Measurements from ENCODE around the gene ACHE.

ACHE gene

DNA sequence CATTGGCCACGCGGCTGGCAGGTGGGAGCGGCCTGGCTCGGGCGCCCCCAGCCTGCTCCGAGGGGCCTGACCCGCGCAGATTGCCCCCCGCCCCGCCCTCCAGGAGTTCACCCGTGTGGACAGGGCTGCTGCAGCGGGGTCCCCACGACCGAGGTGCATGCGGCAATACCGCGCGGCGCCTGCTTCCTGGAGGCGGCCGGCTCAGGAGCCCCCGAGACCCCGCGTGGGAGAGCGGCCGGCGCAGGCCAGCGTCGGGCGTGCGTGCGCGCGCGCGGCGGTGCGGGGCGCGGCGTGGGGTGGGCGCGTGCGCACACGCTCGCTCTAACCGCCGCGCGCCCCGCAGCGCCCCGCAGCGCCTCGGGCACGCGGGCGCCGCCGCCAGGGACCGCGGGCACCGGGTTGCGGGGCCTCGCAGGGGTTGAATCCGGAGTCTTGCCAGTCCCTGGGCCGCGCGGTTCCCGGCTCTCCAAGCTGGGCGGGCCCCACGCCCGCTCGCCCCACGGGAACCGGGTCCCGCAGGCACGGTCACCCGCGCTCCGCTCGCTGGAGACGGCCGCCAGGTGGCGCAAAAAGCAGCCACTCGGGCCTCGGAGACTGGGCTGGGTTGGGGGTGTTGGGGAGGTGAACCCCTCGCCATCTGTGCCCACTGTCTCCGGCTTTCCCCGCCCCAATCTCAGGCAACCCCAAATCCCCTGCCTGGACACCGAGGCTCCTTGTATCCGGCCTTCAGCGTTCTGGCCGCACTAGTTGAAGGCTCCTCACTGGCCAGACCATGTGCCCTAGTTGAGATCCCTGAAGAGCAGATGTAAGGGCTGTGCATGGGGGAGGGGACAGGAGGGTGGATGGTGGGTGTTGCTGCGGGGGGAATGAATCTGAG, 1.3 kb upstream of the ACHE start:
- DNase-seq: peak in 12 of 14 donors; percentile 20 to 73 (median 44)

DNA sequence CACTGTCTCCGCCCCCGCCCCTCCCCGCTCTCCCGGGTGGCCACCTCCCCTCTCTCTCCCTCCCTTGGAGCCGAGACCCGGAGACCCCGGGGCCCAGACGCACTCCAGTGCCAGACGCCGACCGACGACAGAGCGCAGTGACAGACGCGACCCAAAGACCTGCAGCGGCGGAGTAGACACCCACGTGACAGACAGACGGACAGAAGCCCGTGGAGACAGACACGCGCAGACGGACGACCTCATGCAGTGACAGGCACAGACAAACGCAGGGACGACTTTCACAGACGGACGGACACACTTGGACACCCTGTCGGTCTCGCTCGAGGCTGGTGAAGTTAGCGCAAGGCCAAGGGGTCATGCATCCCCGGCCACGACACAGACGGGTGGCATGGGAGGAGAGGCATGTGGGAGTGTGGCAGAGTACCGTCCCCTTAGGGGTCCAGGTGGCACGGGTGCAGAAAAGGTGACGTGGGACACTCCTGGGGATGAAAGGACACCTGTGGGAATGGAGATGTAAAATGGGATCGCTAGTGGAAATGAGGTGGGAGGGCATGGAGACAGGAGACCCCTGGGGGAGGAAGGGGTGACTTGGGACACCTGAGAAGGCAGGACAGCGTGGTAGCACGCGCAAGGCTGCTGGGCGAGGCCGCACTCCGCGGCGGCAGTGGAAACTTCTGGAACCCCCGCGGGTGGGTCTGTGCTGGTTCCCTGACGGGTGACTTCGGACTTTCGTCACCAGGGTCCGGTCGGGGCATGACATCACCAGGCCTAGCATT, 456 bp upstream of the ACHE start:
- peak in 8 of 14 donors; percentile 26 to 75 (median 46) for DNase-seq

DNA sequence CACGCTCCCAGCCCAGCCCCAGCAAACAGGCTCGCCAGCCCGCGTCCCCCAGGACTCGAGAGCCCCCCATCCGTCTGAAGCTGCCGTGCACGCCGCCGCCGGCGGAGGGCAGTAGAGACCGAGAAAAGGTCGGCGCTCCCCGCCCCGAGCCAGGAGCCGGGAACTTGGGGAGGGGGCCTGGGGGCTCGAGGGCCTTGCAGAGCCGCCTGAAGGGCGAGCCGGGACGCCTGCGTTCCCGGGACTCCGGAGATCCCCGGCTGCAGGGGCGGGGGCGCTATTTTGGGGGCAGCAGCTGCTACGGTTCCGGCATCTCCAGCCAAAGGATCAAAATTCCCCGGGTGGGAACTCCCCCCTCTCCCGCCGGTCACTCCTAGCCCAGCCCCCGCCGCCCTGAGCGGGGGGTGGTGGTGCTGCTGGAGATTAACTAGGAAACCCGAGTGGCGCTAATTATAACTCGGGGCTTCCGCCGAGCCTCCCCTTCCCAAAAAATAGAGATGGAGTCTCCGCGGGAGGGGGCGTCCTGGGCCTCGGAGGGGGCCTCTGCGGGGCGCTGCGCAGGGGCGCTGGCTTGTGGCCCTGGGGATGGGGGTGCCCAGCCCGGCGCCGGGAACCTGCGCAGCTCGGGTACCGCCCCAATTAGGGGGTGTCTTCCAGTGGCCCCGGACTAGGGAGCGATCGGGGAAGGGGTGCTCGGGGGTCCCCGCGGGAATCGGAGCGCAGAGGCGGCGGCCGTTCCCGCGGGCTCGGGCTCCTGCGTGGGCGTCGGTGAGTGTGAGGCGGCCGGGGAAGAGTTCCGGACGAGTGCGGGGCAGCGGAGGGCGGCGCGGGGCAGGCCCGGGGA, 608 bp downstream of the ACHE start:
- DNase-seq: peak in 10 of 14 donors; percentile 13 to 61 (median 30)

DNA sequence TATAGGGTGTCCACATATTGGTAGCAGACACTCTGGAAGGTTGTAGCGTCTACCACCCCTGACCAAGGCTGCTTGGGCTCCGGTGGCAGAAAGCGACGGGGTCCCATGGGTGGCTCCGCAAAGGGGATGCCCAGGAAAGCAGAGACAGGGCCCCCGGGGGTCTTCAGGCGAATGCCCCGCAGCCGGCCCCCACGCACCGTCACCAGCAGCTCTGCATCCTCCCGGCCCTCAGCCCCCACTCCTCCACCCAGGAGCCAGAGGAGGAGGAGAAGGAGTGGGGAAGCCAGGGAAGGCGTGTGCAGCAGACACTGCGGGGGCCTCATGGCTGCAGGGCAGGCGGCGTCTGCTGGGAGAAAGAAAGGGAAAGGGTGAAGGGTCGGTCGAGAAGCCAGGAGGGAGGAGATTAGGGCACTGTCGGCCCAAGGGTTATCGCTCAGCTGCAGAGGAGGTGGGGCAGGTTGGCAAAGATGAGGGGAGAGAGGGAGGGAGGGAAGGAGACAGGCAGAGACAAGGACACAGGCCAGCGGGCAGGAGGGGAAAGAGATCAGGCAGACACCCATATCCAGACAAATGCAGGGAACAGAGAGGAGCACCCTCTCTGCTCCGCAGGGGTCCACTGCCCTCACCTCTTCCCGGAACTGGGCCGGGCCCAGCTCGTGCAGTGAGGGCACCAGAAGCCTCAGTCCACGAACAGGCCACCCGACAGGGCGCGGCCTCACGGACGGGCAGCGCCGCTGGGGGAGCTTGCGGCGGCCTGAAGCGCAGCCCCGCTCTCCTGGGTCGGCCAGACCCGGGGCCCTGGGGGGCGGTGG, 1.6 kb downstream of the ACHE start:
- DNase-seq: peak in 1 of 14 donors; percentile 39

DNA sequence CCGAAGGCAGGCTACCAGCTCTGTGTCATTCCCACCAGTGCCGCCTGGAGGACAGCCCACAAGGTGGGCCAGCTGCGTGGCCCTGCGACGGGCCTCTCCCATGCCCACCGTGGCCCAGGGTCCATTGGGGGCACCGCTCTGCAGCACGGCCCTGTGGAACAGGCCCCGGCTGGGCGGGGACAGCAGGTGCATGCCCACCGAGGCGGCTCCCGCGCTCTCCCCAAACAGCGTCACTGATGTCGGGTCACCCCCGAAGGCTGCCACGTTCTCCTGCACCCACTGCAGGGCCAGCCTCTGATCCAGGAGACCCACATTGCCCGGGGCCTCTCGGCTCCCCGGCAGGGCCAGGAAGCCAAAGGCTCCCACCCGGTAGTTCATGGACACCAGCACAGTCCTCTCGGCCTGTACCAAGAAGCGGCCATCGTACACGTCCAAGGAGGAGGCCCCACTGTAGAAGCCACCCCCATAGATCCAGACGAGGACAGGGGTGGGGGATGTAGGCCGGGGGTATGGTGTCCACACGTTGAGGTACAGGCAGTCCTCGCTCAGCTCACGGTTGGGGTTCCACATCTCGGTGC, 2.3 kb downstream of the ACHE start:
- no peak for DNase-seq

DNA sequence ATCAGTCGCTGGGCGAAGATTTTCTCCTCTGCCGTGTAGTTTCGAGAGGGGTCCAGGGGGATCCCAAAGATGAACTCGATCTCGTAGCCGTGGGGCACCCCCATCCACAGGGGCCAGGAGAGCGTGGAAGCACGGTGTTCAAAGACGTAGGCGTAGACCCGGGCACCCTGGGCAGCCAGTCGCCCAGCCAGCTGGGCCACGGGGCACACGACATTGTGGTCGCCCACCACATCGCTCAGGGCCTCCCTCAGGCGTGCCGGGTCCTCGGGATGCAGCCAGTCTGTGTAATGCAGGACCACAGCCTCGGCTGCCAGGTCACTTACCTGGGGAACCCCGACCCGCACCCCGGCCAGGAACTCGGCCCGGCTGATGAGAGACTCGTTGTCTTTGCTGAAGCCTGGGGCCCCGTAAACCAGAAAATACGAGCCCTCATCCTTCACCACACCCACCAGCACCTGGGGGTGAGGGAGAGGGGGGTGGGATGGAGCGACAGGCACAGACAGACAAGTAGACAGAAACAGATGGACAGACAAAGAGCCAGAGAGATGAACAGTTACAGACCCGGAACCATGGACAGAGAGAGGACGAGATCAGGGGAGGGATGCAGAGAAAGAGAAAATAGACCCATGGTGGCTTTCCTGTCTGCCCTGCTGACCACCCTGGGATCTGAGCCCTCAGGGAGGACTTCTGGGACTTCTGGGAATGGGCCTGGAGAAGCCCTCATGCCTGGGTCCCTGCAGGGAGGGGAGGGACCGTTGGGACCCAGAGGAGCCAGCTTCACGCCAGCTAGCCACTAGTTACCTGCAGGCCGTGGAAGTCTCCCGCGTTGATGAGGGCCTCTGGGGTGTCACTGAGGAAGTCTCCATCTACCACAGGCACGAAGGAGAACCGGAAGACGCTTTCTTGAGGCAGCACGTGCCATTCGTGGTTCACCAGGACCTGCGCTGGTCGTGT, 3.0 kb downstream of the ACHE start:
- no peak for DNase-seq

DNA sequence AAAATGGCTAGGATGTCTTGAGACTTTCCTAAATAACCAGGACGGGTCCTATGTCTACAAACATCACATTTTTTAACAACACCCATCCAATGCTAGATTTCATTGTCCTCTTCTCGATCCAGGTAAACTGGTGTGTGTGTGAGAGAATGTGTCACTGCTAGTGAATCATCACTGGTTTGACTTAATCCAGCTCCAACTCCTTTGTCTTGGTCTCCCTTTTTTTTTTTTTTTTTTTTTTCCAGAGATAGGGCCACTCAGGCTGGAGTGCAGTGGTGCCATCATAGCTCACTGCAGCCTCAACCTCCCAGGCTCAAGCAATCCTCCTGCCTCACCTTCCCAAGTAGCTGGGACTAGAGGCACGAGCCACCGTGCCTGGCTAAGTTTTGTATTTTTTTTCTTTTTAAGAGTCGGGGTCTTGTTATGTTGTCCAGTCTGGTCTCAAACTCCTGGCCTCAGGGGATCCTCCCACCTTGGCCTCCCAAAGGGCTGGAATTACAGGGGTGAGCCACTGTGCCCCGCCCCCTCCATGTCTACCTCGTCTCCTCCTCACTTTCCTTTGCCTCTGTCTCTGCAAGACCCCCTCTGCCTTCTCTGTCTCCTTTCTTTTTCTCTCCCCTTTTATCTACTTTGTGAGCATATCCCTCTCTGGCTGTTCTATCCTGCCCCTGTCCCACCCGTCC, 4.0 kb downstream of the ACHE start:
- no peak for DNase-seq

DNA sequence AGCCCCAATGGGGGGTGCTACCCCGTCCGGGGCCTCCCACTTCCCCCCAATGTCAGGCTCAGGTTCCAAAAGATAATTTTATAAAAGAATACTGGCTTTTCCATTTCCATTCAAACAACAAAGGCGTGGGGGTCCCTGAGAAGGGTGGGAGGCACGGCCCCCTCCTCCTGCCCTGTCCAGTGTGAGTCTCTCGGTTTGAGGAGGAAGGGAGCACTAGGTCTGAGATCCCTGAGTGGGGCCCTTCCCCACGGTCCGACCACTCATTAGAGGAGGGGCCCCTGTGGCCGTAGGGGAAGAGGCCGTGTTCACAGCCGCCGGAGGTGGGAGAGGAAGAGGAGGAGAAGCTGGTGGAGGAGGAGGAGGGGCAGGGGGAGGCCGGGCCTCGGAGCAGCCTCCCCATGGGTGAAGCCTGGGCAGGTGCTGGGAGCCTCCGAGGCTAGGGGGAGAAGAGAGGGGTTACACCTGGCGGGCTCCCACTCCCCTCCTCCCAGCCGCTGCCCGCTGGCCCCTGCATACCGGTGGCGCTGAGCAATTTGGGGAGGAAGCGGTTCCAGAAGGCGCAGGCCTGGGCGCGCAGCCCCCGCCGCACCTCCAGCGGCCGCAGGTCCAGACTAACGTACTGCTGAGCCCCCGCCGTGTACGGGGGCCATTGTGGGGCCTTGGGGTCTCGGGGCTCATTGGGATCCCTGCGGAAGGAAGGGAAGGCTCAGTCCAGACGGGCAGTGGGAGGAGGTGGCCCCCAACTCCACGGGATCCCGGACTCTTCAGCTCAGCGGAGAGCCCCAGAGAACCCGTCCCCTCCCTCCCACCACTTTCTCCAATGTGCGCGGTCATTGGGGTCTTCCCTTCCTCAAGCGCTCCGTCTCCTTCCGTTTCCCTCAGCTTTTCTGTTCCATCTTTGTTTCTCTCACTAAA, 4.8 kb downstream of the ACHE start:
- peak in 1 of 14 donors; percentile 42 for DNase-seq

DNA sequence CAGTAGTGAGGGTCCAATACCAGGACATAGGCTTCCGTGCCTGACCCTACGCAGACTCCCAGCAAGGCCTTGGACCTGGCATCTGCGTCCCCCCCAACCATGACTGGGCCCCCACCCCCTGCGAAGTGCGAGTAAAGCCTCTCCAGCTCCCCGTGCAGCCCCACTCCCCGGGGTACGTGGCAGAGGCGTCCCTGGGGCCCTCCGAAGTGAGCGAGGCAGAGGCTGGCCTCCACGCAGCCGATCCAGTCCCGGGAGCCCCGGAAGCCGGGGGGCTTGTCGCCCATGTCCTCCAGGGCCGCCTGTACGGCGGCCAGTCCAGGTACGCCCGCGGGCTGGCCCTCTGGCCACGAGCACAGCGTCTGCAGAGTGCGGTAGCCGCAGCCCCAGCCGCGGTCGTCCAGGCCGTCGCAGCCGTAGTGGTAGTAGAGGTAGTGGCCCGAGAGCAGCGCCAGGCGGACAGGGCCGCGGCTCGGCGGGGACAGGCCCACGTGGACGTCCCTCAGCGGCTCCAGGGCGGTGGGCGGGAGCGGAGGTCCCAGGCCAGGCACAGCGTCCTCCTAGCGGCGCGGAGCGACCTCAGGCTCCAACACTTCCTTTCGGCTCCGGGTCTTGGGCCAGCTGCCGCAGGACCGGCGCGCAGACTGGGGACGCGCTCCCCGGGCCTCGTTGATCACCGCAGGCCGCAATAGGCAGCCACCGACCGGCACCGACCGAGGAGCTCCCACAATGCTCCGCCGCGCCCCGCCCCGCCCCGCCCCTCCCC, 6.5 kb downstream of the ACHE start, which contains the start of gene UFSP1:
Gene UFSP1 (minus strand): TSS at position 728 of the 763 bp plus-strand sequence. CDS start 444 bp downstream, at position 284.
- no peak for DNase-seq

DNA sequence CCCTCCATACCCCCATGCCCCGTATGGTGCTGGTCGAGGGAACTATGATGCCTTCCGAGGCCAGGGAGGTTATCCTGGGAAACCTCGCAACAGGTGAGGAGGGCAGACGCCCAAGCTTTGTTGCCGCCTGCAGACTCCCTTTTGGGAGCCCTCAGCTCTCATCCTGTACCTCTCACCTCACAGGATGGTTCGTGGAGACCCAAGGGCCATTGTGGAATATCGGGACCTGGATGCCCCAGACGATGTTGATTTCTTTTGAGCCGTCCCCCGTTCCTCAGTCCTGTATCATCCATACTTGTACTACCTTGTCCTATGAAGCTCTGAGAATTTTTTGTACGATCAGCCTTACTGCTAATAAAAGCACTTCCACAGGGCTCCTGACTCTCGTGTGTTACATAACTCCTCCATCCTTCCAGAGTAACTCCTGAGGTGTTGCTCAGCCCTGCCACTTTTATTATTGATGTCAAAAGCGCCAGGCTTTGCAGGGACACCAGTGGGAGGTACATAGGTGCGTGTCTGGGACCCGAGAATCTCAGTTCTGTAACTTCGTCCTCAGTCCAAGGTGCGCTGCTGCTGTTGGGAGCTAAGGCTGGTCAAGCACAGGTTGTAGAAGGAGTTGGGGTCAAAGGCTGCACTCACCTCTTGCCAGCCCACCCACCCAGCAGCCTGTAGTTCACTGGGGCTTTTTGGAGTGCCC, 7.2 kb downstream of the ACHE start:
- no peak for DNase-seq

DNA sequence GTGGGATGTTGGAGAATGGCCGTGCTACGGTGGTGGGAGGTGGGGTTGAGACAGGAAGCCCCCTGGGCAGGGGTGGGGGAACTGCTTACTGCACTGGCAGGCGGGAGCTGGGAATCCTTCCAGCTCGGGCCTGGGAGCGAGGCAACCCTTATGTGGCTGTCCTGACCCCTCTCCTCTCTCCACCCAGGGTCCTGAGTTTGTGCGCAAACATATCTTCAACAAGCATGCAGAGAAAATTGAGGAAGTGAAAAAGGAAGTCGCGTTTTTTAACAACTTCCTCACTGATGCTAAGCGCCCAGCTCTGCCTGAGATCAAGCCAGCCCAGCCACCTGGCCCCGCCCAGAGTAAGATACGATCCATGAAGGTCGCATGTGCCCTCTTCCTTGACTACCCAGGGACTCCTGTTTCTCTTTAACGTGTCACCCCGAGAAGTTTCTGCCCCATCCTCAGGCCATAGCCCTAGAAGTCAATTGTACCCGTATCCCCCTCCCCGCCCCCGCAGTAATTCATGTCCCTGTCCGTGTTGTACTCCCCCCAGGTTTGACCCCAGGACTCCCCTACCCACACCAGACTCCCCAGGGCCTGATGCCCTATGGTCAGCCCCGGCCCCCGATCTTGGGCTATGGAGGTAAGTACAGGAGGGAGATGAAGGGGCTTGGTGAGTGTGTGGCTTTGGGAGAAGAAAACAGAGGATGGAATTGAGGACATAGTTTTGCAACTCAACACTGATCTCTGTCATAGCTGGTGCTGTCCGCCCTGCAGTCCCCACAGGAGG, 8.0 kb downstream of the ACHE start:
- DNase-seq: peak in 1 of 14 donors; percentile 13

DNA sequence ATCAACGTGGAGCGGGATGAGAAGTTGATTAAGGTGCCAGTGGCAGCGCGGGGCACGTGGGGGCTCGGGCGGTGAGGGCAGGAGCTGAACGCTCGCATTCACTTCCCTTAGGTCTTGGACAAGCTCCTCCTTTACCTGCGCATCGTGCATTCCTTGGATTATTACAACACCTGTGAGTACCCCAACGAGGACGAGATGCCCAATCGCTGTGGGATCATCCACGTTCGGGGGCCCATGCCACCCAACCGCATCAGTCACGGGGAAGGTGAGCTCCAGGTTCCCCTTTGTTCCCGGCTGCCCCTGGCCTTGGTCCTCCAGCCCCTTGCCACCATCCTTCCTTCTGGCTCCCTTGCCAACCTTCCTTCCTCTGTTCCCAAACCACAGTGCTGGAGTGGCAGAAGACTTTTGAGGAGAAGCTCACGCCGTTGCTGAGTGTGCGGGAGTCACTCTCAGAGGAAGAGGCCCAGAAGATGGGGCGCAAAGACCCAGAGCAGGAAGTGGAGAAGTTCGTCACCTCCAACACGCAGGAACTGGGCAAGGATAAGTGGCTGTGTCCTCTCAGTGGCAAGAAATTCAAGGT, 8.7 kb downstream of the ACHE start:
- DNase-seq: no peak

DNA sequence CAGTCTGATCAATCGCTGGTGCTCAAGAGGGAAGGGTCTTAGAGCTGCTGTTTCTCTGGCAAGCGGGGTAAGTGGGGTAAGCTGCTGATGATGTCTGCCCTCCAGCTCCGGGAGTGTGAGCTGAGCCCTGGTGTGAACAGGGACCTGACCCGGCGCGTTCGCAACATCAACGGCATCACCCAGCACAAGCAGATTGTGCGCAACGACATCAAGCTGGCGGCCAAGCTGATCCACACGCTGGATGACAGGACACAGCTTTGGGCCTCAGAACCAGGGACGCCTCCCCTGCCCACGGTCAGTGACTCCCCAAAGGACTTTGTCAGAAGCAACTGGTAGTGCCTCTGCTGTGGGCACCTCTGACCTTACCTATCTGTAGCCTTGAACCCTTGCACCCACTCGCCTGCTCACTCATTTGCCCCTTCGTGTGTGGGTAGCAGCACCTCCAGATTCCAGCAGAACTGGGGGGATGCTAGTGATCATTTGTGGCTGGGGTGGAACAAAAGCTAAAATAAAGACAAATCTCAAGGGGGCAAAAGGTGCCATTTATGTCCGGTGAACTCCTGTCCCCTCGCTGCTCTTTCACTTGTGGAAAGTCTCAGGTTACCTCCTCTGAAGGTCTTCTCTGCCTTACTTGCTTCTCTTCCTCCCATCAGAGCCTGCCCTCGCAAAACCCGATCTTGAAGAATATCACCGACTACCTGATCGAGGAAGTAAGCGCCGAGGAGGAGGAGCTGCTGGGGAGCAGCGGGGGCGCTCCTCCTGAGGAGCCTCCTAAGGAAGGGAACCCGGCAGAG, 9.3 kb downstream of the ACHE start:
- DNase-seq: no peak

DNA sequence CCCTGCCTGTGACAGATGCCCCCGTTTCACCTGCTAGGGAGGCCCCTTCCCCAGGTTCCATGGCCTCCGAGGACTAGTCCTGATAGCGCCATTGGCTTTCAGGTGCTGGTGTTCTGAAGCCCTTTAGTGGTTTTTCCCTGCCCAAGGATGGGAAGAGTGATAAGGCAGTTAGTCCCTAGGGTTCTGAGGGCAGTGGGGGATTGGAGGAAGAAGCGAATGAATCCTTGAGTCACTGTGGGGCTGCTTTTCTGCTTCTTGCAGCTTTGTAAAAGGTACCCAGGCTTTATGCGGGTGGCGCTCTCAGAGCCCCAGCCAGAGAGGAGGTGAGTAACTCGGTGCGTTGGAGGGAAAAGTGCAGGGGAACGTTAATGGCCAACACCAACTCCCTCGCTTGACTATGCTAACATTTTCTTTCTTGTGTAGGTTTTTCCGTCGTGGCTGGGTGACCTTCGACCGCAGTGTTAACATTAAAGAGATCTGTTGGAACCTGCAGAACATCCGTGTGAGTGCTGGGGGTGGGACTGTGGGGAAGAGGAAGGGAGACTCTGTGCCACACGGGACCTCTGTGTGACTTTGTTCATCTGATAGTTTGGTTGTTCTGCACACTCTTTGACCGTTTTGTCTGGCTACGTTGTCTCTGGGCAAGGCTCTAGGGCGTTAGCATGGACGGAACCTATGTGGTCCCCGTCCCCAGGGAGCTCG, 10.1 kb downstream of the ACHE start:
- DNase-seq: no peak
